IMR-90 (cell line): Measurements from ENCODE around the gene PTHLH.

Experiments used
- MAFK ChIP-seq: IDR thresholded peaks from 2 replicates; pipeline ENCODE4 v1.6.1; 2012; ENCODE audit warnings: low read depth, low read length, improper control_type of control experiment
- NFE2L2 ChIP-seq: fragments of 150-350 bp; IDR thresholded peaks from 2 replicates; pipeline ENCODE4 v1.6.1; 2016; ENCODE audit warnings: low read depth, mild to moderate bottlenecking, low read length
- POLR2A ChIP-seq: IDR thresholded peaks from 2 replicates; pipeline ENCODE4 v1.6.1; 2012; ENCODE audit warnings: mild to moderate bottlenecking, low read depth, low read length

DNA sequence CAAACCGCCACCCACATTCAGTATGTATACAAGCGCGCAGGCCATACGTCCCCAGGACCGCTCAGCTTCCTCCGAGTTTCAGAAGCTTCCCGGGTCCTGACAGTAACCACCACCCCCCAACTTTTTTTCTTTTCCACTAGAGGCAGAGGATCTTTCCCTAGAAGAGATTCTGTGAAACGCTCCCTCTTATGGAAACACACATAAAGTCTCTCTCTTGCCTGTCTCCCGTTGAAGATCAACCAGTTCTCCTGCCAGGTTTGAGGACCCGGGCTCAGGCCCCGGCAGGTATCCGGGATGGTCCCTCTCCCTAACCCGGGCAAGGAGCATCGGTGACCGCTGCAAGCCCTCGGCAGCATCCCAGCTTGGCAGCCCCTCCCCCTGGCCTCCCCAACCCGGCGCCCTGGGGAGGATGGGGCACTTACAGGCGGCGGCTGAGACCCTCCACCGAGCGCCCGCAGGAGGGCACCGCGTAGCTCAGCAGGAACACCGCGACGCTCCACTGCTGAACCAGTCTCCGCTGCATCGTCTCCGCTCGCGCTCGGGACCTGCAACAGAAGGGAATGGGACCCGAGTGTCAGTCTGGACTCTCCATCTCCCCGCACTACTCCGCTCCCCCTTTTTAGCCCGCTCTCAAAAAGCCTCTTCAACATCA, 3.4 kb downstream of the PTHLH start:
- TF ChIP-seq POLR2A (peak; percentile 12; the same call in 1 of the 2 replicates), MAFK (no peak), NFE2L2 (no peak)
